ENCODE data around the gene SLCO3A1.

SLCO3A1 gene

DNA sequence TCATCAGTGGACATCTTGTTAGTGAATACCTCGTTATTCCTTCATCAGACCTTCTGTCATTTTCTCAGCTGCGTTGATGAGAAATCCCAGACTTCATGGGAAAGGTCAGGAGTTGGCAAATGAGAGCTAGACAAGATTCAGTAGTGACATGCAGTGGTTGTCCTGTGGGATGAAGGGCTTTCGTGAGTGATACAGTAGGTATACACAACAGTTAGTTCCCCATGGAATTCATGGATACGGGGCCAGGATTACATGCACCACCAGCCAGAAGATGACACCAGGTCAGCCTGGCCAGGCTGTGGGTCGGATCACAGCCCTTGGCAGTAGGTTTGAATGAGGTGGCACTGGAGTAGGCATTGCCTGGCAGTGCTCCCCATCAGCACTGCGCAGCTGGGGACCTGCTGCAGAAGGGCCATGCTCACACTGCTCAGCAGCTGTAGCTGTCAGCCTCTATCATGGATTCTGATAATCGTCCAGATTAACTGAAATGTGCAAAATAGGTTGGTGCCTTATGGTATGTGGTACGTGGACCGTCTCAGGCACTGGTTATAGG is 150.1 kb downstream of the SLCO3A1 start:
- no peak for DNase-seq (ENCODE audit: low spot score)

DNA sequence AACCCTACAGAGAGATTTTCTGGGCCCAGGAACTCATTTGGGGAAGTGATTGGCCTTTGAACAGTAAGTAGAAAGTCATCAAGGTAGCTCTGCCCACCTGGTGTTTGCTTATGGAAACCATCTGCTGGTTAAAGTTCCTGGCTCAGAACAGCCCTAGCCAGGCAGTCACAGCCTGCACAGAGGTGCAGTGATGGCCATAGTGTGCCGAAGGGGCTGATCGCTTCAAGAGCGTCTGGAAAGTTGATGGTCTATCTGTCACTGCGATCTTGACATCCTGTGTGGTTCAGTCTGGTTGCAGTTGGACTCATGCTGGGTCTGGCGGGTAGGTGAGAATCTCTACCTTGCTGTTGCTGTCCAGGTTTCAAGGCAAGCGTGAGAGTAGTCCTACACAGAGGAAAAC is 151.6 kb downstream of the SLCO3A1 start:
- no peak for DNase-seq (ENCODE audit: low spot score)

DNA sequence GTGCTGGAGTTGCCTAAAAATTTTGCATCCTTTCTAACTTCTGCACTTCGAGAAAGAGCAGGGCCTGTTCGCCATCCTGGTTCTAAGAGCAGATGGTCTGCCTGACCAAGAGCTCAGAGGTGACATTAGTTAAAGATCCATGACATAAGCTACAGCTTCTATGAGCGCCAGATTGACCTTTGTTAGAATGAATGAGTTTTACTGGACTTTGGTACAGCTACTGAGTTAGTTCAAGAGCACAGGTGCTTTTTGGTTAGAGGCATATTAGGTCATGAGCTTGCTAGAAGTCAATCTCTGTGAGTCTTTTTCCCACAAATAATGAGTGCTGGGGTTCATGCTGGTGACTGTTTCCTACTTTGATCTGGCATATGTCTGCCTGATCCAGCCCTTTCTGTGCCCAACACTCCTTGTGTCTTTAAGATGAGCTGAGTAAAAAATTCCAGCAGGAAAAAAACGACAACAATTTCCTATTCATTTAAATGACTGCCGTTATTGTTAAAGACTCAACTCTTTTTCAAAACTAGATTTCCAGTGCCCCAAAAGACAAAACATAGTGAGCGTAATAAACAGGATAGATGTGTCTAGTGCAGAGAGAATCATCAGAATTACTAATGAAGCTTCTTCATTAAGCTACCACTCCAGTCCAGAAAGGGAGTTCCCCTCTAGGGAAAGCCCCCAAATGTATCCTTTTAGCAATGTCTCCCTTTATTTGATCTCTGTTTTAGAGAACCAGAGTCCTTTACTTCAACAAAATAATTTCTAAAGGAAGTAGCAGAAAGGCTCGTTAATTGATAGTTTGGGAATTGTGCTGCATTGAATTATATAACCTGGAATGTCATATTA is 152.9 kb downstream of the SLCO3A1 start:
- DNase-seq (ENCODE audit: low spot score): no peak

DNA sequence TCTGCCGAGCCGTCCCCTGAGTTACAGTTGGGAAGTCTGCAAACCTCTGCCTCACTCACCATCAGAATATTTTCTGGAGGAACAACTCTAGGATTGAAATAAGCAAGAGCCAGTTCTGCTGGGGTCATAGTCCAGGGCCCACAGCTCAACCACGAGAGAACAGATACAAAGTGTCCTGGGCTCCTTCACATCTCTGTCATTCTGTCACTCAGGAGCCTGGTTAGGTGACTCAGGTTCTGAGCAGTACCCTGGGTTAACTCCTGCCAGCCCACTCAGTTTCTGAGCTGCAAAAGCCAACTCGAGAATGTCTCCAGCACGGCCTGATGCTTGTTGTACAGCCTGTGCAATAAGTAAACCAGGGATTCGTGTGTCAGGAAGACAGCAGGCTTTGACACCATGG is 155.7 kb downstream of the SLCO3A1 start:
- DNase-seq (ENCODE audit: low spot score): no peak

DNA sequence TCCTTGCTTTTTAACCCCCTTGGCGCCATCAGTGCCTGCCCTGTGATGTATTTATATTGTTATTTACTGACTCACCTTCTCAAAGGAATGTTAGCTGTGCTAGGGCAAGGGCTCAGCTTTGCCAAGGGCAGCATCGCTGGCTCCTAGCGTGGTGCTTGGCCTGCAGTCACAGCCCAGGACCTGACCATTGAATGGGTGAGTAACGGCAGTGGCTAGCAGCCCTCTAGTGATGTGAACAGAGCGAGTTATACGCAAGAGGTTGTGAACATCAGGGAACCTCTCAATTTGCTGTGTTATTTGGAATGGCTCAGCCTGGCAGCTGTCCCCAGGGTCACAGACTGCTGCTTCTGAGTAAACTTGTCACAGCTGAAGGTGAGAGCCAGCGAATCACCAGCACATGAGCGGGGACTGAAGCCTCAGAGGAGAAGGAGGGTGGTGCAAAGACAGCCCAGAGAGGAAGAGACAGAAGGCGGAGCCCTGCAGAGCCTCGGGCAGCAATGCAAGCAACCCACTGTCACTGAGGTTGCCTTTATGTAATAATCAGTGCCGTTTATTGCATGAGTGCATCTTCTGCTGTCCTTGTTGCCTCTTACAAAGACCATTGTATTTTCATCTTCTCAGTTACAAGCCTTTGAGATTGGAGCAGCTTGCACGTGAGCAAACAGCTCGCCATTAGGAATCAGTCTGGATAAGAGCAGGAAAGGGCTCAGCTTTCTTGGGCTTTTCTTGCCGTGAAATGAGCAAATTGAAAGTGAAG is 158.3 kb downstream of the SLCO3A1 start:
- DNase-seq (ENCODE audit: low spot score): no peak

DNA sequence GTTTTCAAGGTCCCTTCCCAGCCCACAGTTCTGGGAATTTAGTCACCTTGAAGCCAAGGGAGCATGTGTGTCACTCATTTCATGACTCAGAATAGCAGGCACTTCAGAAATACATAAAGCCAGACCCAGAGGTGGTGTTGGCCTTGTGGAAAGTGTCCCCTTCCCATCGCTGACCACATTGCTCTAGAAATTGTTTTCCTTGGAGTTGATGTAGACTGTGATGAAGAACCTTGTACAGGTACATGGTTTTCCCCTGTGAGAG is 158.8 kb downstream of the SLCO3A1 start:
- DNase-seq (ENCODE audit: low spot score): no peak

DNA sequence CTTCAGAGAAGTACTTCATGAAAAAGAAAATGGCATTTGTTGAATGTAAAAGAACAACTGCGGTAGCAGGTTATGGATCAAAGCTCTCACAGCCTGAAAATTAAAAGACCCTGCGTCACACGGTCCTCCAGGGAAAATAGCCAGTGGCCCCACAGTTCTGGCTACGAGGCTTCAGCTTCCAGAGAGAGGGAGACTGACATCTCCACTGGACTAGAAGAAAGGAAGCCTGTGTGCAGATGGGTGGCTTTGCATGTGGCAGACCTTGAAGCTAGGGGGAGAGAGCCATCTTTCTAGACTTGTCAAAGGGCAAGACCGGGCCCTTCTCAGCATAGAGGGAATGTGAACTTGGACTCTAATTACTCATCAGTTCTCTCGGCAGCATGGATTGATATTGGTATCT is 159.4 kb downstream of the SLCO3A1 start:
- DNase-seq (ENCODE audit: low spot score): no peak

DNA sequence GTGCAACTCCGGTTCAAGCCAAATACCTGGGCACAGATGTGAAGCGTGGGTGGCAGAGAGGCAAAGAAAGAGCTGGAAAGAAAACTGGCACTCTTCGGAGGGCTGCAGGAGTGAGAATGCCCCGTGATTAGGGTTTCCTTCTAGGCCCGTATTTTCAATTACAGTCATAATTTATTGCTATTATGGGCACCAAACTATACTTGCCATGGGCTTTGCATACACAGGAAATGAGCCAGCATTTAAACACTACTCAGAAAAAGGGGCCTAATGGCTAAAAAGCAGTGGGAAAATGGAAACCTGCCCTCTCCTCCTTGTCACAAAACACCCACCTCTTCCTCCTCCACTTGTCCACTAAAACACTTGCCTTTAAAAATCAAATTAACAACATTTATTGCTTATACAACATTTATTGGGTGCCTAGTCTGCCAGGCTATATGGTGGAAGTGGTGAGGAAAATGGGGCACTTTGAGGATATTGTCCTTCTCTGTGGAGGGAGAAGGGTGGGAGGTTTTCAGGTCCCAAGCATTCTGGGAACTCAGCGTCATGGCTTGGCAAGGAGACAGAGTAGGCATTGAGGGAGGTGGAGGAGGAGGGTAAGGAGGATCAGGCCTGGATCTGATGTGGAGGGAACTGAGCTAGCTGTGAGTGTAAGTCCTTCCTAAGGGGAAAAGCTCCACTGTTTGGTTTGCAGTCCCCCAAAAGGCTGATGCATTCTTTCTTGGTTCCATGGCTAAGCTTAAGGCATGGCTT is 160.9 kb downstream of the SLCO3A1 start:
- DNase-seq (ENCODE audit: low spot score): no peak

DNA sequence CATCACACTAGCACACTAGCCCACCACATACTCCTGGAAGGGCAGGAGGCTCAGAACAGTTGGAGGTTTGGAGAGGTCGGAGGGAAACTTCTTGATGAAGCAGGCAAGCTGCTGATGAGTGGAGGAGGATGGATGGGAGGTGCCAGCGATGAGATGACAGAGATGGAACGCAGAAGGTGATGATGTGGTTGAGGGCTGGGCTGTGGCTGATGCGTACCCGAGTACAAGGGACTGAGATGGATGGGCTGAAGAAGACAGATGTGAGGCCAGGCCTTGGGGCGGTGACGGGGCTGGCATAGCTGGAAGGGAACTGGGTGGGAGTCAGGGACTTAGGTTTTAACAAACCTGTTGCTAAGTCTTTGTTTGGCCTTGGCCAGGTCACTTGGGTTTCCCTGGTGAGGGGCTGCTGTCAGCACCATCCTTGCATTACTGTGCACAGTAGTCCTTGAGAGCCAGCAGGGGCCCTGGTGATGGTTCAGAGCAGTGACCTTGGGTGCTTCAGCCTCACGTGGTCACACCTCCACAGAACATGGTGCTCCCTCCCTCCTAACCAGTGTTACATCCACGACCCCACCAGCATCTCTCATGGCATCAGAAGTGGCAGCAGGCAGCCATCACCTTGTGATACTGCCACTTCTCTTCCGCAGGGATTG is 164.5 kb downstream of the SLCO3A1 start:
- DNase-seq (ENCODE audit: low spot score): no peak

DNA sequence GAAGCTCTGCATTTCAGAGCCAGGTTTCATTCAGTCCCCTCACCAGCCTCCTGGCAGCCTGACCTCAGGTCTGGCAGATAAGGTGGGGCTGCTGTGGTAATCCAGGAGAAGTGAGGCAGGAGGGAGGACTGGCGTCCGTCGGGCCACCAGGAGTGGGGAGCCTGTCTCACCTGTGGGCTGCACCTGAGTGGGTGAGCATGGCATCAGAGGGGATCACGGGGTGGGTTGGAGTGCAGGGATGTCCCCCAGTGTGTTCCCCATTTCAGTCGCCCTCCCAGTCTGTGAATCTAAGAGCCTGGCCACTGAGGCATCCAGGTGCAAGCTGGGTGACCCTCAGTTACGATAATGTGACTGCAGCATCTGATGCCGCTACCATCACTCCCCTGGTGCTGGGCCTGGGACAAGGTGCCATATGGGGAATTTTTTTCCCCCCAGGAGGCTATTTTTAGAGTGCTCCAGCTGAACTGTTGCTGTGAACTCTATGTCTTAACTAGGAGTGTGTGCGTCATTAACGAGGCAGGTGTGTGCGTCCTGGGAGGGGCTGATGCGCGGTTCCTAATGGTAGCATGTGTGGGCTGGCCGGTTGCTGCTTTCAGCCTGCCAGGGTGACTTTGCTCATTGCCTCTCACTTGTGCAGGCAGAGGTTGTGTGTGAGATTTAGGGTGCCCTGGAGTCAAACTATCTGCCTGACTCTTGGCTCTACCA is 165.2 kb downstream of the SLCO3A1 start:
- no peak for DNase-seq (ENCODE audit: low spot score)

DNA sequence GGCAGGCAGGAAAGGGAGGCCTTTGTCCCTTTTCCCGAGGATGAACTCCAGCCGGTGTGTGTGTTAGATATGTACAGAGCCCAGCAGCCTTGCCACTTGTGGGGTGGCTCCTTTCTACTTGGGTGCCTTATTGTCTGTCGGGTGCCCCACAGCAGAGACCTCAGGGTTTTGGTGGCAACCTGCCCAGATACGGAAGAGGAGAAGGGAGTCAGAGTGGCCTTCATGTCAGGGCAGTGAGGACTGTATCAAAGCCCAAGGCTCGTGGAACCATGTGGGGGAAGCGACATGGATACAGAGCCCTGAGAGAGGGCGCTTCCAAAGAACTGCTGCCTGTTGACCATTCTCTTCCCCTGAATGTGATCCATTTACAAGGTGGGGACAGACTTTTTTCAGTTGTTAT is 166.2 kb downstream of the SLCO3A1 start:
- DNase-seq (ENCODE audit: low spot score): no peak

DNA sequence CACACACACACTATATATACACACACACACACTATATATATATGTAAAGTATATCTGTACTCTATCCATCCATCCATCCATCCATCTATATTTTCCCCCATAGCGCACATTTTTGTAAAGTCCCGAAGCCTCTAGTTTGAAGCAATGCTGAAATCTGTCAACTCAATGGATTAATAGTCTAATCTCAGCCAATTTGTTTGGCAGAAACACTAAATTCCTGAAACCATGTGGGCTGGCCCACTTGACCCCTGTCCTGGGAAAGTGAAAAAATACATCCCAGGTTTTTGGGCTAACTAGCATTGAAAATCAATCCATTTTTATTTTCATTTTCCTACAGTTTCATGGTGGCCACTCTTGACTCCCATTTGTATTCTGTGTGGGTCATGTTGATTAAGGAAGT is 166.7 kb downstream of the SLCO3A1 start:
- DNase-seq (ENCODE audit: low spot score): no peak

DNA sequence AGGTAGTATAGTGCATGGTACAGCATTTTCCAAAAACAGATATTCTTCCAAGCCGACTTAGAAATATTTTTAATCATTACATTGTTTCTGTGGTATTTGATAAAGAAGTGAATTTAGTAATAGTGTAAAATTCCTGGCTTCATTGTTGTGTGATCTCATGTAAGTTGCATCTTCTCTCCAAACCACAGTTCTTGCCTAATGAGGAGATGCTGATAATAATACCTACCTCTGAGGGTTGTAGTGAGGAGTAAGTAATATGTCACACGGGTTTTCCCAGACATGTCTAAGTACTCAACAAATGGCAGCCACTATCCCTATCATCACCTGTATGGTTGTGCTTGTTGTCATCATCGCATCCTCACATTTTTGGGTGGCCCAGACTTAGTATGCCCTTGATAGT is 167.3 kb downstream of the SLCO3A1 start:
- DNase-seq (ENCODE audit: low spot score): no peak

DNA sequence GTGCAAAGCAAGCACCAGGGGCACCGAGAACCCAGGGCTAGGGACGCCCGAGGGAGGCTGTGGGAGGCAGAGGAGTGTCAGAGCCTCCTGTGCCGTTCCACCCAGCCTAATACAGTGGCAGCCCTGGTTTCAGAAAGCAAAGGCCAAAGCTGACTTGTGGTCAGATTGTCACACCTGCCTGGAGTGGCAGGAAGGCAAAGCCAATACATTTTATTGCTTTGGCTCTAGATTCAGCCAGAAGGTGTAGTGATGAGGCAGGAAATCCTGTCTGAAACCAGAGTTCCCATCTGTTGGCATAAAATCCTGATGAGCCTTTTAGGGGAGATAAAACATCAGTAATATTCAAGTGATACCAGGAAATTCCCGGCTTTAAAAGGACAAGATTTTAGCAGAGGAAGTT is 168.3 kb downstream of the SLCO3A1 start:
- no peak for DNase-seq (ENCODE audit: low spot score)

DNA sequence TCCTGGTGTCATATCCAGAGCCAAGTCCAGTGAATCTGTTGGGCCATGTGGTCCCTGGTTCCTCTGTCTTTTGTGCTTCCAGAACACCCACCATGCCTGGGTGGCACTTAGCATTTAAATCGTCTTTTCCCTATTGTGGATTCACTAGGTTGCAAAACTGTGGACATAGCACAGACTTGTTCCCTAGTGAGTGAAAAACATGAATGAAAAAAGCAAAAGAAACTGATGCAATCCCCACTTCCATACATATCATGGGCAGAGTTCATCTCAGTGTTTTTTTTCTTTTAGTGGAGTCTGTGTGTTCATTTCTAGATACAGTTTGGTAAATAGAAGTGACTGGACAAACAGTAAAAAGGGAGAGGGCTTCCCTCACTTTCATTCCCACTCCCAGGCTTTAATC is 170.5 kb downstream of the SLCO3A1 start:
- DNase-seq (ENCODE audit: low spot score): no peak

DNA sequence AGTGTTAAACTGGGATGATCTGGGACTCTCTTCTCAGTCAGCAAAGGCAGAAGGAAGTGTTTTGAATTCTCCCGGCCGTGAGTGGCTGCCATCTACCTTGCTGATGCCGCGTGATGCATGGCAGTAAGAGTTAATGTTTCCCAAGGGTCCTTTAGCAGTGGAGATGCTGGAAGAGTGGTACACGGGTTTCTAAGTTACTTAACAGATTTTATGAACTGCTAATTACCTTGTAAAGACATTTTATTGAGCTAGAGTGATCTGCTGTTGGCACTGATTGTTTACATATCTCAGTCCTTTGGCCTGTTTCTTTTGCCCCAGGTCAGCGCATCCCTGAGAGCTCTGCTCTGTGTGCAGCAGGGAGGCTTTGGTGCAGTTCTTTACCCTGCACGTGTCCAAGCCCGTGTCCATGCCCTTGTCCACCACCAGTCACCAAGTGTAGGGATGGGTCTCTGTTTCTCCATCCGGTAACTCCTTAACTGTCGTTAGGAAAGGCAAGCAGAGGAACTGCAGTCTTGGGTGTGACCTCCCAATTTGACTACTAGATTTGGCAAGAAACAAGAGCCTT is 172.3 kb downstream of the SLCO3A1 start:
- DNase-seq (ENCODE audit: low spot score): no peak

DNA sequence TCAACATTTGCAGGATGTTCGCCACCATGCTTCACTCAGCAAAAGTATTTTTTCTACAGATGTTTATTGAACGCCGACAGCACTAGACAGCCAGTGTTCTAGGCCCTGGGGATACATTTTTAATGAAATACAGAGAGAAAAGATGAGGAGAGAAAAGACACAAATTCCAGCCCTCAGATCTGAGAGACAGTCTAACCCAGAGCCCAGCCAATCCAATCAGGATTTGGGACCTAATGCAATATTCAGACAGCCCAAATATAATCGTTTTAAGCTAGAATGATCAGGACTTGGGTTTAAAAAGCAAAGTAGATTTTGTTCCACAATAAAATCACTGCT is 174.8 kb downstream of the SLCO3A1 start:
- DNase-seq (ENCODE audit: low spot score): no peak

DNA sequence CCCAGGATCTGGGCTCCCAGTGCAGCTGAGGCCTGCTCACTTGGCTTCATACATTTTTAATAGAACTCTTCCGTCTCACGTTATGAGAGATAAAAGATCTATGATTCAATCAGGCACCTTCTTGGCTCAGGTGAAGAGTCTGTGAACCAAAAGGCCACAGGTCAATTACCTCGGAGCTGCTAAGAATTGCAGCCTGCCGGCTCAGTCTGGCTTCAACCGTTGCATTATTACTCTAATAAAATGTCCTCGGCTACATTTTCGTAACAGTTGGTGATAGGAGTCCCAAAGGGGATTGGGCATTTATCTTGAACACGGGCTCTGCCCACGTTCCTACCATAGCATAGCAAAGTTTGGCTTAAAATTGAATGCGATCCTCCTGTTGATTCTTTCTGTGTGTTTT is 176.3 kb downstream of the SLCO3A1 start:
- DNase-seq (ENCODE audit: low spot score): no peak

DNA sequence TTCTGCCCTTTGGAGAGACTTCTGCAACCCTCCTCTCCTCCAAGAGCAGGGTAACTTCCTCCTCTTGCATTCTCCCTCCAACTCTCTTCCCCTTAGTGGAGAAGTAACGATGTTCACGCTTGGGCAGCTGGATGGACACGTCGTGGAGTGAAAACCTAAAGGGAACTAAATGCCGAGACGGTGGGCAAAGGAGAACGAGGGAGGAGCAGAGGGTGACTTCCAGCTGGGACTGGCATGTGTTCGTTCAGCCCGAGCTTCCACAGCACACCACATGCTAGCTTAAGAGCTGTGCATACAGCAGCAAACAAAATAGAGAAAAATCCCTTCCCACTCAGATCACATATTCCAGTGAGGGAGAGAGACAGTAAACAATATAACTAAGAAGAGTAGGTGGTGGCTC is 179.8 kb downstream of the SLCO3A1 start:
- DNase-seq (ENCODE audit: low spot score): no peak

DNA sequence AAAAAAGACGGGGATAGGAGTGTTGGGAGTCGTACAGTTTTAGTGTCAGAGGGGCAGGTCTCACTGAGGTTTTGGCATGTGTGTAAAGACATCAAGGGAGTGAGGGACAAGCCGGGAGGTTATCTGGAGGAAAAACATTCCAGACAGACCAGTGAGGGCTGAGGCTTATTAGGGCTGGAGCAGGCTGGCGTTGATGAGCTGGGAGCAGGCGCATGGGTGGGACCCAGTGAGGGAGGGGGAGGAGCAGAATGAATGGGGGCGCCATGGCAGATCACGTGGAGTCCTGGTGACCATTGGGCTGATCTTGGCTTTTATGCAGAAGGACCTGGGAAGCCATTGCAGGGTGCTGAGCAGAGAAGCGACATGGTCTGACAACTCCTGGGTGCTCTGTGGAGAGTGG is 180.2 kb downstream of the SLCO3A1 start:
- DNase-seq (ENCODE audit: low spot score): no peak

DNA sequence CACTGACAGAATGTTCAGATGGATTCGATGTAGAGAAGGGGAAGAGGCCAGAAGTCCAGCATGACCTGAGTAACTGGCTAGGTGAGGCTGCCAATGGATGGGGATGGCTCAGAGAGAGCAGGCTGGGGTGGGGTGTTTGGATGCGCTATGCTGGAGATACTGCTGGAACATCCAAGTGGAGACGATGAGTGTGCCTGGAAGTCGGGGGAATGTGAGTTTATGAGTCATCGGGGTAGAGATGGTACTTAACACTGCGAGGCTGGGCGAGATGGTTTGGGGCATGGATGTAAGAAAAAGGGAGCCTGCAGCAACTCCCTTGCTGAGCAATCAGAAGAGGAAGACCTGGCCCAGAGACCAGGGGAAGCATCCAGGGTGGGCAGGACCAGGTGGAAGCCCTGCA is 180.7 kb downstream of the SLCO3A1 start:
- DNase-seq (ENCODE audit: low spot score): no peak

DNA sequence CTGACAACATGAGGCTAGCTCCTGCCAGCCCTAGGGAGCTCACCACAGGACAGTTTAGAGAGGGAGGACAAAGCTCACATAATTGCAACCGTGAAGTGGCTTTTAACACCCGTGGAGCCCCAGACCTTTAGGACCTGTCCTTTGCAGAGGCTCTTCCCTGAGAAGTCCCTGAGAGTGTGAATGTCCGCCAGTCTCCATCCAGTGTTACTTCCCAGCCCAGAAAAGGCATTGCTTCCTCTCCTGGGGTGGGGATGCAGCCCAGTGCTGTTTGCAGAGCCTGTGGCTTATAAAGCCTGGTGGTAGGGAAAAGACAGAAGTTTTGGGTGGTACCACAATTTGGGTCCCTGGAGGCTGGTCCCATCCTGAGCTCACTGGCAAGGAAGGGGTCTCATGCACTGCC is 182.0 kb downstream of the SLCO3A1 start:
- no peak for DNase-seq (ENCODE audit: low spot score)

All from hepatic stellate cell (primary cell).